NCI-H1092 (cell line): ENCODE data around the gene PRR5L.
"Not testable (repeated sequence)": the region's sequence is repeated elsewhere in the genome, so short reads cannot be mapped to it uniquely, and the experiment has no call there.

Source experiments
- DNase-seq: peaks from one replicate; lab custom pipeline; 2025; lab: John Stamatoyannopoulos, UW

The PRR5L gene

DNA sequence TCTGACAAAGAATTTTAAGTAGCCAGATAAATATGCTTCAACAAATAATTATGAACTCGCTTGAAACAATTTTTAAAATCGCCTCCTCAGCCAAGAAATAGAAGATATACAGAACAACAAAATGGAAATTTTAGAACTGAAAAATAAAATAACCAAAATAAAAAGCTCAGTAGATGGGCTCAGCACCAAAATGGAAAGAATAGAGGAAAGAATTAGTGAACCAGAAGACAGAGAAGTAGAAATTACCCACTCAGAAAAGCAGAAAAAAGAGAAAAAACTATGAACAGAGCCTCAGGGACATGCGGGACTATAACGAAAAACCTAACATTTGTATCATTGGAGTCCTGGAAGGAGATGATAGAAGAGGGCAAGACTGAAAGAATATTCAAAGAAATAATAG lies 14.2 kb upstream of the PRR5L start:
- no peak for DNase-seq

DNA sequence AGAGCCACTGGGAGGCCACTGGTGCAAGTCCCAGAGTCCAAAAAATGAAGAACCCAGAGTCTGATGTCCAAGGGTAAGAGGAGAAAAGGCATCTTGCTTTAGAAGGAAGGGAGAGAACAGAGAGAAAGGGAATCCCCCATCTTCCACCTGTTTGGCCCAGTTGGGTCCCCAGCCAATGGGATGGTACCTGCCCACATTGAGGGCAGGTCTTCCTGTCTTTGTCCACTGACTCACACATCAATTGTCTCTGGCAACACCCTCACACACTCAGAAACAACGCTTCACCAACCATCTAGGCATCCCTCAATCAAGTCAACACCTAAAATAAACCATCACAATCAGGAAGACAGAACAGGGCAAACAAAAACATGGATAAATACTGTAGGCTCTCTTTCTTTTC lies 13.2 kb upstream of the PRR5L start:
- no peak for DNase-seq

DNA sequence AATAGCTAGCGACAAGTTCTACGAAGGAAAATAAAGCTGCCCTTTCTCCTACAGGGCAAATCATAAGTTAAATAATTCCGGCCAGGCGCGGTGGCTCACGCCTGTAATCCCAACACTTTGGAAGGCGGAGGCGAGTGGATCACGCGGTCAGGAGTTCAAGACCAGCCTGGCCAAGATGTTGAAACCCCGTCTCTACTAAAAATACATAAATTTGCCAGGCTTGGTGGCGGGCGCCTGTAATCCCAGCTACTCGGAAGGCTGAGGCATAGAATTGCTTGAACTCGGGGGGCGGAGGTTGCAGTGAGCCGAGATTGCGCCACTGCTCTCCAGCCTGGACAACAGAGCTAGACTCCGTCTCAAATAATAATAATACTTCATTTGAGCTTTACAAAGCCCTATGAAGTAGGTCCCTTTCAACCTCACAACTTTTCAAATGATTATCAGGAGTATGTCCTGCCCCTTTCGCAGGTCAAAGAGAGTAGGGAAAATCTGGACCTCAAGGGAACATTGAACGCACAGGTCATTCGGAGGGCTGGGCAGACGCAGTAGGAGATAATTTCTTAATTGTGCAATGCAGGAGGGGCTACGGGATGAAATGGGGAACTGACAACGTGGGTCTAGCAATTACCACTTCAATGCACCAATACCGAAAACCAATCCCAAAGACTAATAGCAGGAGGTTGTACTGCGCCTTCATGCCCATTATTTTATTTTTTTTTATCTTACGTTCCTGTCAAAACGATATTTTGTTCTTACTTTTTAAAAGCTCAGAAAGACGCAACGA lies 7.5 kb upstream of the PRR5L start:
- DNase-seq = no peak

DNA sequence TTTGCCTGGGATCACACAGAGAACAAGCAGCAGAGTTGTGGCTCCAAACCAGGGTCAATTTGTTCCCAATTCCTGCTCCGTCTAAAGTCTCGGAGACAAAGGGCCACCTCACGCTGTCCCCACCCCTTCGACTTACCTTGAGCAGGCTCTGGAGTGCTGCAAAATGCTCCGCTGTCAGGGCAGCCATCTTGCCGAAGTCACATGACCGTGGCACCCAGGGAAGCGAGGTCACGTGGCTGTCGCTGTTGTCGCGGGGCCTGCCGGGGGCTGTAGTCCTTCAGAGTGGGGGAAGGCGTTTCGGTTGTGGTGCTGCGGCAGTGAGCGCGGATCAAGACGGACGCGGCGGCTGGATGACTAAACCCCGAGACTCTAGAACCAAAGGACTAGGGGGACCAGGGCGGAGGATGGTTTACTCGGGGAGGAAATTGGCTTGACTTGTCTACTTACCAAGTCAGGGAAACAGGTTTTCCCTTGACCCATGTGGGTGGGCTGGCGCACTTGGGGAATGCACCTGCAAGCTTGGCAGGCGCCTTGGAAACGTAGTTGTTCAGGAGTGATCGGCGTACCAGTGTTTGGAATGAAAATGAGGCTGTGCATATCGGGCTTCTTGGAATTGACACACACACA lies 6.7 kb upstream of the PRR5L start, which contains the start of gene COMMD9:
Gene COMMD9, minus strand, starts transcription at position 199 of the 627 bp plus-strand sequence. Its CDS starts 12 bp downstream, at position 187.
- peak; percentile 83 for DNase-seq

DNA sequence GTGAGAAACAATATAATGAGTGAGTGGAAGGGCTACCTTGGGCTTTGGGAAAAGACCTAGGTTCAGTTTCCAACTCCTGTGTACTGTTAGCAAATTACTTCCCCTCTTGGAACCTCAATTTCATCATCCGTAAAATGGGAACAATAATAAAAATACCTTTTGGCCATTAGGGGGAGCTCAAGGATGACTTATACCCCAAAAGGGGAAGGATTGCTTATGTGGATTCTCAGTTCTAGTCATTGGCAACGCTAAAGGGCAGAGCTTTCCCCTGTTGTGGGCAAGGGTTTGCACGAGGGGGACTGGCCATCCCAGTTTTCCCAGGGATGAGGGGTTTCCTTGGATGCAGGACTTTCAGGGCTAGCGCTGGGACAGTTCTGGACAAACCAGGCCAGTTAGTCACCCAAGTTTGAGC lies 3.8 kb upstream of the PRR5L start:
- DNase-seq = no peak

DNA sequence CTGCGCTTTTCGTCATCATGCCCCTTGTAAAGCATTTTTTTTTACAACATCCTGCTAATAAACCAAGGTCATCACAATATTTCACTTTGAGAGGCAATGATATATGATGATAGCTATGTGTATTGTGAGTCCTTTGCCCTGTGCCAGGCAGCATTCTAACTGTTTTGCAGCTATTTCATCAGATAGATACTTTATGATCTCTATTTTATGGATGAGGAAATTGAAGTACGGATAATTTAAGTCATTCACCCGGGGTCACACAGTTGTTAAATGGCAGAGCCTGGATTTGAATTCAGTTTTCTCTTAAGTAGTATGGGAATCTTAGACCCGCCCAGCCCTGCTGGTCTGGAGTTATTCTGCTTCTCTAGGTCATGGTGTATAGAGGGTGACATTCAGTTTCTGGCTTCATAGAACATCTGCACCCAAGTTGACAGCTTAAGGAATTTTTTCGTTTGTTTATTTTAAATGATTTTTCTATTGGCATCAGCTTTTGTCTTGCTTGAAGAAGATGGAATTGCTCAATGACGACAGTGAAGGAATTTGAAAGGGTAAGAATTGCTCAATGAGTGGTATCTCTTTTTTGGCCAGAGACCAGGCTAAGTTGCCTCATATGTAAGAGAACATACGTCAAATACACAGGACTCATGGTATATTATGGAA lies 926 bp downstream of the PRR5L start:
- DNase-seq = no peak

DNA sequence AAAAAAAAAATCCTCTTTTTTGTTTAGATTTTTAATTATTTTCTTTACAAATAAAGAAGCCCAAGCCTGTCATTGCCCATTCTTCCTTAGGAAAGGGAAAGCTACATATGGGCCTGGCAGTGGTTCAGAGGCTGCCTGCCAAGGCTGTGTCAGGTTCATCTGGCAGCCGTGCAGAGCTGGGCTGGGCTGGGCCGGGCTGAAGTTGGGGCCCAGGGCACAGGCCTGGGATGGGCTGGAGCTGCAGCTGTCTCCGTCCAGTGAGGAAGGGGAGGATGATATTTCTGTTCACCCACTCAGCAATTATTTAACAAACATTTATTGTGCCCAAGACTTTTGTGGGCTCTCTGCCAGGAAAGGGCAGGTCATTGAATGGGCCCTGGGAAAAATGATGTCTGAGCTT lies 4.6 kb downstream of the PRR5L start:
- peak; percentile 15 for DNase-seq

DNA sequence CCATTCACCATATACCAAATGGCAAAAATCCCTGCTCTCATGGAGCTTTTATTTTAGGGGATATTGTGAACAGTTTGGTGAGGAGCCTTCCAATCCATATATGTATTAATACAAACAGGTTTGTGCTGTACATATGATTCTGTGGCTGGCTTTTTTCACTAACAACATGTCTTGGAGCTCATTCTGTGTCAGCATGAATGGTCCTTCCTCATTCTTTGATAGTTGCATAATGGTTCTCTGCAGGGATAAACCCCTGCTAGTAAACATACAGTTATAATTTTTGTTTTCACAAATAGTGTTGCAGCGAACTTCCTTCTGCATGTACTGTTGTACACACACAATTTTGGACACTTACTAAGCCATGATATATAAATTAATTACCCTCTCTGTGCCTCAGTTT lies 8.3 kb downstream of the PRR5L start:
- DNase-seq = no peak

DNA sequence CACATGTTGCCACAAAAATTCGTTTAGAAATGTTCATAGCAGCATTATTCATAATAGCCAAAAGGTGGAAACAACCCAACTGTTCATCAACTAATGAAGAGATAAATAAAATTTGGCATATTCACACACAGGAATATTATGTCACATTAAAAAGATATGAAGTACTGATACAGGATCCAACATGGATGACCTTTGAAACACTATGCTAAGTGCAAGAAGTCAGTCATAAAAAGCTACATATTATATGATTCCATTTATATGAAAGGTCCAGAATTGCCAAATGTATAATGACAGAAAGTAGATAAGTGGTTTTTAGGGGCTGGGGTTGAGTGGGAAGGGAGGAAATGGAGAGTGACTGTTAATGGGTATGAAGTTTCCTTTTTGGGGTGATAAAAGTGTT lies 9.0 kb downstream of the PRR5L start:
- no peak for DNase-seq

DNA sequence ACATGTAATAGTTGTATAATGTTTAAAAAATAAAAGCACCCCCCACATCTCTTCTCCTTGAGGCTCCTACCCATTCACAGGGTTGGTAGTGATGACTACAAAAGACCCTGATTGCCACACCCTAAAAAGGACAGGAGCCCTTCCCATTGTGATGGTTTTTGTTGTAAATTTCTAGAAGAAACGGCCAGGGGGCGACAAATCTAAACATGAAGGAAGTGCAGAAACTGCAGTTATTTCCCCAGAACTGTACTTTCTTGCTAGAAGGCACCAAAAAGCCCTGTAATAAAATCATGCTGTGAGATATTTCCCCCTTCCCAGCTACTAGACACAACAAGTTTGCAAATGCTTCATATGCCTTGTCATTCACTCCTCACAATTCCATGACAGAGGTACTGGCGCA lies 10.8 kb downstream of the PRR5L start:
- no peak for DNase-seq

DNA sequence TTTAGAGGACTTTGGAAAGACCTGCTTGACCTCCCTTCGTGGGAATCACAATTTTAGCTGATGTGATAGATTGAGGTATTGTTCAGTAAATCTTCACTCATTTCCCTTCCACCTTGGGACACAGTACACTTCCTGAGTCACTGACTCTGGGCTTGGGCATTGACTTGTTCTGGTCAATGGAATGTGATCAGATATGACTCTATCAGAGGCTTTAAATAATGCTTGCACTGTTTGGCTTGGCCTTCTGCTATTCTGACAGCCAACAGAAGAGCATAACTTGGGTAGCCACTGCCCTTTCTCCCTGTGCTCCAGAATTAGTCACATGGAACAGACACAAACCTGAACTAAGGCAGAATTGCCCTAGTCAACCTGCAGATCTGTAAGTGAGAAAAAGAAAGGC lies 12.5 kb downstream of the PRR5L start:
- DNase-seq = no peak

DNA sequence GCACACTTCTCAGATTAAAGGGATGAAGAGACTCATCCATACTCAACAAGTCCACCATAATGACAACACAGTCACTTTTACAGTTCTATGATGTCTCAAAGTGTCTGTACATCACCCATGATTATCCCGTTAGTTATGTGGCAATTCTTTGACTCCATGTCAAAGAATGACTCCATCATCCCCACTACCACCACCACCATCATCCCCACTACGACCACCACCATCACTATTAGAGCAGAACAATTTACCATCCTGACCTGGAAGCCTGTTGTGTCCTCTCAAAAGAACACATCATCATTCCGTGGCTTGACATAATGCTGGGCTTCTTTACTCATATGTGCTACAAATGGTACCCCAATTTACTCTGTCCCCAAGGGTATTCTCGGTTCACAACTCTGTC lies 13.7 kb downstream of the PRR5L start:
- DNase-seq = no peak

DNA sequence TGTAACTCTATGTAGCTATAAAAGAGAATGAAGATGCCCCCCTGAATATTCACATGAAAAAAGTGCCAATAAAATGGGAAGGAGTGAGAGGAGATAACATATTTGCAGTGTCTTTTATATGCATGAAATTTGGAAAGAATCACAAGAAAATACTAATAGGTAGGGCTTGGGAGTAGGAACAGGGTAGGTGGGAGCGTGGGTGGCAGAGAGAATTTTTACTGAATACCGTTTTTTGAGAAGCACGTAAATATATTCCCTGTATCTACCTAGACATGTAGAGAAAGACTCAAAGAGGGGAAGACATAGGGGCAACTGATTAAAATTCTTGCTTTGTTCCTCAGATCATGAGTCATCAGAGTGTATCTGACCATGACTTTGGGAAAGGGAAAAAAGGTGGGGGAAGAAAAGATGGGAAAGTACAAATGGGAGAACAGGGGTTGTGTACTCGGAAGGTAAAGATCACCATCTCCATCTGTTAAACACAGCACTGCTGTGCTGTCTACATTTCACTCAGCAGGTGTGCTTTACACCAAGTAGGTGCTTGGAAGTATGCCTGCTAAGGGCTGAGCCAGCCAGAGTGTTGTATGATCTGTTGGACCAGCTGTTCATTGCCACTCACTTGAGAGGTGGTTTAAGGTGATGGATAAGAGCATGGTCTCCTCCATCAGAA lies 16.0 kb downstream of the PRR5L start:
- peak; percentile 64 for DNase-seq

DNA sequence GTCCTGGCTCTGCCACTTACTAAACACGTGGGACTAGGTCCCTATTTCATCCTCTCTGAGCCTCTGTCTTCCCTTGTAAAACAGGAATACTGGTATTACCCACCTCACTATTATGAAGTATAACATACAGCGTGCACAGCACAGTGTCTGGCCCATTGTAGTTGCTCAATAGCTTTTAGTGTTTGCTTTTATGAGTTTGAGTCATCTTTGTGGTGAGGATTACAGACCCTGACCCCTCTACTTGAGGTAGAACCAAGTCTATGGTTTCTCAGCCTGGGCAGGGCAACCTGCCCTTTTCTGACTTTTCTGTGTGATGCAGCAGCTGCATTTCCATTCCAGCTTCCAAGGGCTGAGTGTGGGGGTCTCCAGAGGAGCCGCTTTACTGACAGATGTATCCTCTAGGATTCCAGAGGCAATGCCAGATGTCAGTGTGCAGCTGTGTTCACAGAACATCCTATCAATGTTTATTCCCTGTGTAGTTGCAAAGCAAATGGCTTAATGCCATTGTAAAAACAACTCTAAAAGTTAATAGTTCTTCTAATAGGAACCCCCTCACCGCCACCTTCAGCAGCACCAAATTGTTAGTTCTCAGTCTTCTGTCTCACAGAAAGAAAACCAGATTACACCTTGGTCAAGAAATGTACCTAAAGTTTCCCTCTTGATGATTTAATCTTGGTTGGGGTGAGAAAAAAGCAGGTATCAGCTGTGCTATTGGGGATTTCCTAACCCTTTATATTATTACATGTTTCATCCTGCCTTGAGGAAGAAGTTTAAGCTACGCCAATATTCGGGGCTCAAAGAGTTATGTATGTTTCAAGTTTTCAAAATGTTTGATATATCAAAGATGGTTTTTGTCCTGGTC lies 16.8 kb downstream of the PRR5L start:
- no peak for DNase-seq

DNA sequence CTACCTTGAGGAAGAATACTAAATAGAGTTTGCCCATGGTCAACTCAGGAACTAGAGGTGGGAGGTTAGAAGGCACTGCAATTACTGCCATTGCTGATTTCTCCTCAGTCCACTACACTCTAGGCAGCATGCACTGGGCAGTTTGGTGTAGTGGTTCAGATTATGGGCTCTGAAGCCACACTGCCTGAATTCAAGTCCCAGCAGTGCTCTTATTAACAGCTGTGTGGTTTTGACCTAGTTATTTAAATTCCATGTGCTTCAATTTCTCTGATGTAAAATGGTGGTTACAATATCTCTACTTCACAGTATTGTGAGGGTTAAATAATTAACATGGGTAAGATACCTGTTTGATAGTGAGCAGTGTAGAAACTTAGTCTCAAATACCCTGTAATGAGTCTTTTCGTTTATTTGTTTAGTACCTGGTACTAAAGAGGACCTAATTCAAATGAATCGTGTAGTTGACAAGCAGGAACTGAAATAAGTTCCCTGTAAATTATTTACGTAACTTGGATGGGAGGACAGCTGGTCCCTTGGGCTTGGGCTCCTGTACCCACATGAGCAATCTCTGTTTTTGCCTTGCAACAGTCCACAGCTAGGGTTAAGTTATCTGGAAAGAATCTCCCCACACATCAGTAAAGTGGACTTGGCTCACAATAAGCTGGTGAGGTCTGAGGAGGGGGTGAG lies 17.8 kb downstream of the PRR5L start:
- no peak for DNase-seq

DNA sequence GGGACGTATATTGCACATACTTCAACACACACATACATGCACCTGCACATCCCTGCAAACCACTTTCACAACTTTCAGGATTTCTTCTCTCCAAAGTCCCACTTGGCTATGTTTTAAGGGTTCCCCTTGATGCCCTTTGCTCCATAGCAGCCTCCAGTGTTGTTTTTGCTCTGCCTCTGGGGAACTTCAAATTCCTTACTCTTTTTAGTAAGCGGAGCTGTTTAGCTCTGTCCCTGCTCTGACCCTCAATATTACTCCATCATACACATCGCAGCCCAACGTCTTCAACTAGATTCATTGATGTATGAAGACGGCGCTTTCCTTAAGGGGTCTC lies 18.3 kb downstream of the PRR5L start:
- no peak for DNase-seq

DNA sequence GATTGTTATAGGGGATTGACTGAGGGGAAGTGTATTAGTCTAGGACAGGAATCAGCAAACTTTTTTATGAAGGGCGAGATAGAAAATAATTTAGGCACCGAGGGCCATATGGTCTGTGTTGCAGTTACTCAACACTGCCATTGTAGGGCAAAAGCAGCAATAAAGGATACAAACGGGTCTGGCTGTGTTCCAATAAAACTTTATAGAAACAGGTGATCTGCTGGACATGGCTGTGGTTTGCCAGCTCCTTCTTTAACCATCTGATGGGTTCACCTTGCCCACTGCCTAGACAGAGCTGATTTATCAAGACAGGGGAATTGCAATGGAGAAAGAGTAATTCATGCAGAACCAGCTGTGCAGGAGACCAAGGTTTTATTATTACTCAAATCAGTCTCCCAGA lies 20.0 kb downstream of the PRR5L start:
- DNase-seq = no peak

DNA sequence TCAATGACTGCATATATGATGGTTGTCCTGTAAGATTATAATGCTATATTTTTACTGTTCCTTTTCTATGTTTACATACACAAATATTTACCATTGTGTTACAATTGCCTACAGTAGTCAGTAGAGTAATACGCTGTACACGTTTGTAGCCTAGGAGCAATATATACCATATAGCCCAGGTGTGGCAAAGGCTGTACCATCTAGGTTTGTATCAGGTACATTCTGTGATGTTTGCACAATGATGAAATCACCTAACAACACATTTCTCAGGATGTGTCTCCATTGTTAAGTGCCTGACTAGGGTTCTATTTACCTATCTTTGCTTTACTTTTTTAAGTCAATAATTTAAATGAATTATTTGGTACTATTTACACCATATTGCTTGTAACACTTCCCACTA lies 21.9 kb downstream of the PRR5L start:
- no peak for DNase-seq

DNA sequence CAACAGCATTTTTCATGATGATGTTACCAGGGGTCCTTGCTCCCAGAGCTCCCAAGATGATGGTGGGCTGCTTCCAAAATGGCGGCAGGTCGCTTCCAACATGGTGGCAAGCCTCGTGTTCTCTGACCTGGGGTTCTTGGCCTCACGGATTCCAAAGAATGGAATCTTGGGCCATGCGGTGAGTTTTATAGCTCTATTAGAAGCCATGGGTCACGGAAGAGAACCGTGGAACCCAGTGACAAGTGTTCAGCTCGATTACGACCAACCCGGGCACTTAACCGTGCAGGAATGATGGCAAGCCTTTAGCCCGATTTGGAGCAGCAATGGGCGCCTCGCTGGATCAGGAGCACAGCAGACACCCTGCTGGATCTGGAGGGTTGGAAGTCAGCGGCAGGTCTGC lies 28.9 kb downstream of the PRR5L start:
- DNase-seq = not testable (repeated sequence)

DNA sequence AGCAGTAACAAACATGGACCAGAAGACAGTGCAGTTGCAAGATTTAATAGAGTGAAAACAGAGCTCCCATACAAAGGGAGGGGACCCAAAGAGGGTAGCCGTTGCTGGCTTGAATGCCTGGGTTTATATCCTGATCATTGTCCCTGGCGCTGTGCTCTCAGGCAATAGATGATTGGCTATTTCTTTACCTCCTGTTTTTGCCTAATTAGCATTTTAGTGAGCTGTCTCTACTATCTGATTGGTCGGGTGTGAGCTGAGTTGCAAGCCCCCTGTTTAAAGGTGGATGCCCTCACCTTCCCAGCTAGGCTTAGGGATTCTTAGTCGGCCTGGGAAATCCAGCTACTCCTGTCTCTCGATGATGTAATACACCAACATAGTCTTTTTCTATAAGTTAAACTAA lies 29.3 kb downstream of the PRR5L start:
- not testable (repeated sequence) for DNase-seq
